Gastrocnemius medialis (tissue), 4 donors: ENCODE measurements around the gene SLC25A11. TPM values are rescaled to one million over a fixed set of nuclear protein-coding genes. Genes with fewer than 3 reads are reported as not detected.
A peak's percentile ranks its signal among the peaks of the same experiment; 100 is the strongest.

ENCODE experiments used
- ATAC-seq, 2 donors: fragments of 150-250 bp; one replicate each; pipeline ENCODE4 v1.9.1; 2016
- DNase-seq, 2 donors: peaks; one replicate each; pipeline ENCODE4 v3.0.0-alpha.2; 2019
- H3K27ac ChIP-seq, 4 donors: fragments of 200-600 bp; sonication (generic); 1 replicate in 1 of 4; 2 replicates in 3 of 4; pipeline ENCODE4 v1.5.1; 2016 to 2018; ENCODE audit warnings: mild to moderate bottlenecking in 2 of 4, moderate library complexity in 1 of 4
- H3K27me3 ChIP-seq, 3 donors: fragments of 200-600 bp; sonication (generic) in 2 of 3; 1 replicate in 1 of 3; 2 replicates in 2 of 3; pipeline versions ENCODE4 v1.5.1 to v1.6.0; 2016 to 2019; ENCODE audit warnings: mild to moderate bottlenecking in 1 of 3, moderate library complexity in 1 of 3
- H3K36me3 ChIP-seq, 2 donors: fragments of 200-600 bp; sonication (generic) in 1 of 2; one replicate each; pipeline ENCODE4 v1.5.1; 2017 to 2018
- H3K4me1 ChIP-seq, 2 donors: fragments of 200-600 bp; sonication (generic) in 1 of 2; one replicate each; pipeline ENCODE4 v1.5.1; 2016 to 2017; ENCODE audit warnings: mild to moderate bottlenecking in 2 of 2
- H3K4me3 ChIP-seq, 4 donors: fragments of 200-600 bp; sonication (generic) in 3 of 4; 1 replicate in 1 of 4; 2 replicates in 3 of 4; pipeline ENCODE4 v1.5.1; 2016 to 2019; ENCODE audit warnings: mild to moderate bottlenecking in 2 of 4
- H3K9me3 ChIP-seq, 3 donors: fragments of 200-600 bp; sonication (generic) in 2 of 3; 1 replicate in 1 of 3; 2 replicates in 2 of 3; pipeline ENCODE4 v1.5.1; 2016 to 2019
- POLR2A ChIP-seq, 2 donors: fragments of 450-650 bp; IDR thresholded peaks; one replicate each; pipeline ENCODE4 v1.6.1; 2017; ENCODE audit warnings: antibody characterized with exemption in 2 of 2, mild to moderate bottlenecking in 2 of 2, moderate library complexity in 2 of 2
- in situ Hi-C, 4 donors: fragments of 200-750 bp; cut with MboI; loops; one replicate each; pipeline versions ENCODE4 v1.15.0 to v1.8.0; 2017; ENCODE audit warnings: low sequenced_read_pairs in 4 of 4
- intact Hi-C: fragments of 100-400 bp; cut with DNase I; formaldehyde crosslinking; loops from one replicate; pipeline ENCODE4 v1.15.1; 2023; ENCODE audit warnings: low total_unique reads
- total RNA-seq, 4 donors: library from RNA; depleted of rRNA; stranded (reverse); fragments of >200 nt; gene quantifications; one replicate each; pipeline versions ENCODE4 v1.1.0 to v1.2.3, GENCODE V29; 2016
- TF ChIP-seq, protein P1 (sequence below), 5 experiments: fragments of 450-650 bp in 3 of 5; fragments of 200-600 bp in 2 of 5; sonication (generic) in 2 of 5; IDR thresholded peaks in 4 of 5; conservative IDR thresholded peaks in 1 of 5; 1 replicate in 4 of 5; 2 replicates in 1 of 5; pipeline ENCODE4 v1.5.1; 2016 to 2019; ENCODE audit warnings: antibody characterized with exemption in 5 of 5, mild to moderate bottlenecking in 3 of 5, moderate library complexity in 3 of 5

The SLC25A11 gene
- total RNA-seq, 4 donors from 2014 or later, result 52.6 to 106 (median 81.7) TPM

DNA sequence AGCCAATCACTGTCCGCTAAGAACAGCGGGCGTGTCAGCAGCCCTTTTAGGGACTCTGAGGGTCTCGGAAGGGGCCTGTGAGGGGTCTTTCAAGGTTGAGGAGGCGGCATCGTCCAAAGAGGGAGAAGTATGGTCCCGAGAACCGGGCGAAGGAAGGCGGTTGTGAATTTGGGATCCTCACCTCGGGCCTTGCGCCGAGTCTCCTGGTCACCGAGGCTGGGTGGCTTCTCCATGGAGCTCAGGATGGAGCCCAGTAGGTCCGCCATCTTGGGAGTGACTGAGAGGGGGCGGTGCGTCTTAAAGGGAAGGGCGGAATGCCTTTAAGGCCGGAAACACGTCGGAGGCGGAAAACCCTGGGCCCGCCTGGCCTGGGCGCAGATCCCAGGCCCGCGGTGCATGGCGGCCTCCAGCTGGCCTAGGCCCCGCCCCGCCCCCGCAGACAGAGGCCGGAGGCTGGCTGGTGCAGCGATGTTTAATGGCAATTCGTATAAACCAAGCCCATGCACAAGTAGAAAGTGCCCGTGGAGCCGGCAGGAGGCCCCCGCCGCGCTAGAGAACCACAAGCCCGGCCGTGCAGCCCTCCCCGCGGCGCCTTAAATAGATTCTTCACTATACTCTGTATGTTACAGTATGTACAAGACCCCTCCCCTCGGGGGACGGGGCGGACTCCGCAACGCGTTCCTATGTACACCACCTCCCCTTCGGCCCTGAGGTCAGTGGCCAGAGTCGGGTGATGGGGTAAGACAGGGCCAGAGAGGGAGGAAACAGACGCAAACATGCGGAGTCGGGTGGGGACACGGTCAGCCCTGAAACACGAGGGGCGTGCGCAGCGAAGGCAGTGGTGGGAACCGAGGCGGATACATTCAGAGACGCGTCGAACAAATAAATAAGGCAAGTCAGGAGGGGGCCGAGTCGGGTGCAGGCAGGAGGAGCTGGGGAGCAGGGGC lies 28.0 kb upstream of the SLC25A11 start, which contains the start of gene SPAG7:
Gene SPAG7, minus strand, starts transcription at position 279 of the 947 bp plus-strand sequence. Its CDS starts 13 bp downstream, at position 266.
- Histone ChIP-seq H3K4me3 (peak within 1 kb of the TSS; percentile 70 to 87 (median 75)), H3K27ac (peak within 1 kb of the TSS; percentile 88 to 95 (median 94)), H3K9me3 (no peaks in the 10 kb centered on the region), H3K27me3 (no peaks in the 10 kb centered on the region), H3K36me3 (peaks cover 0 to 30% of the 10 kb centered on the region in 2 donors), H3K4me1 (peaks cover 36 to 42% of the 10 kb centered on the region in 2 donors)
- in situ Hi-C loops (no loop called here), intact Hi-C loops (loop anchor here (1.0 to 2.0 kb wide), 3 partner anchors 19 to 27 kb away; partner anchors contain the start of genes CAMTA2, RNF167 and SLC25A11)
- DNase-seq (peak; percentile 90 to 93), ATAC-seq (peak; percentile 74 to 78)
- TF ChIP-seq POLR2A (IDR thresholded peaks at IDR 0.05), result peak; percentile 59 to 70
- TF ChIP-seq, protein P1, sequence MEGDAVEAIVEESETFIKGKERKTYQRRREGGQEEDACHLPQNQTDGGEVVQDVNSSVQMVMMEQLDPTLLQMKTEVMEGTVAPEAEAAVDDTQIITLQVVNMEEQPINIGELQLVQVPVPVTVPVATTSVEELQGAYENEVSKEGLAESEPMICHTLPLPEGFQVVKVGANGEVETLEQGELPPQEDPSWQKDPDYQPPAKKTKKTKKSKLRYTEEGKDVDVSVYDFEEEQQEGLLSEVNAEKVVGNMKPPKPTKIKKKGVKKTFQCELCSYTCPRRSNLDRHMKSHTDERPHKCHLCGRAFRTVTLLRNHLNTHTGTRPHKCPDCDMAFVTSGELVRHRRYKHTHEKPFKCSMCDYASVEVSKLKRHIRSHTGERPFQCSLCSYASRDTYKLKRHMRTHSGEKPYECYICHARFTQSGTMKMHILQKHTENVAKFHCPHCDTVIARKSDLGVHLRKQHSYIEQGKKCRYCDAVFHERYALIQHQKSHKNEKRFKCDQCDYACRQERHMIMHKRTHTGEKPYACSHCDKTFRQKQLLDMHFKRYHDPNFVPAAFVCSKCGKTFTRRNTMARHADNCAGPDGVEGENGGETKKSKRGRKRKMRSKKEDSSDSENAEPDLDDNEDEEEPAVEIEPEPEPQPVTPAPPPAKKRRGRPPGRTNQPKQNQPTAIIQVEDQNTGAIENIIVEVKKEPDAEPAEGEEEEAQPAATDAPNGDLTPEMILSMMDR (IDR thresholded peaks at IDR 0.05 in 4 of 5, conservative IDR thresholded peaks at IDR 0.05 in 1 of 5), result no peak

DNA sequence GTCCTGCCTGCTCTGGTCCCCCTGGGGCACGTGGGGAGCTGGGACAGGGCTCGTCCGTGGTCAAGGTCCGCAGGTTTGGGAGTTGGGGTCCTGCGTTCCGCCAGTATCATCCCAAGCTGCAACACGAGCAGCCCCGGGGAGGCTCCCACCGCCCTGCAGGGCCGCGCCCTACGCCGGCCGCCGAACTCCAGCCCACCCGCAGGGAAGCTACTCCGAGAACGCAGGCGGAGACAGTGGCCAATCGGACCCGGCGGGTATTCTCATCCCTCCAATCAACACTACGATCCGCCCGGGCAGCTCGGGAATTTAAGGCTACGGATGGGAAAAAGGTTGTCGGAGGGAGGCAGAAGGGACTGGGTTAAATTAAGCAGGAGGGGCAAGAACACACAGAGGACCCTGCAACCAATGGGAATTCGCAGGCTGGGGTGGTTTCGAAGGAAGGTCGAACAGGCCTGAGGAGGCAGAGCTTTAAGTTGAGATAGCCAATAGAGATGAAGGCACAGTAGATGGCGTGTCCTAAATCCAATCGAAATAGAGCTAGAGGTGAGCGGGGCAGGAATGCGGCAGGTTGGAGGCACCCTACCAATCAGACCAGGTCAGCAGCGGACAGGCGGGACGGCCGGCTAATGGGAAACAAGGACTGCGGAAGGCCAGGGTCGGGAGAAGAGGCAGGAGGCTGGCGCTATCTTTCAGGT lies 27.1 kb upstream of the SLC25A11 start:
- Histone ChIP-seq H3K27me3 (no peaks in the 10 kb centered on the region), H3K4me1 (peaks cover 27 to 34% of the 10 kb centered on the region in 2 donors), H3K9me3 (no peaks in the 10 kb centered on the region), H3K36me3 (peaks cover 0 to 22% of the 10 kb centered on the region in 2 donors), H3K4me3 (peak overlapping the region; percentile 70 to 87 (median 75)), H3K27ac (peak overlapping the region; percentile 88 to 95 (median 94))
- intact Hi-C loops (loop anchor here (1.0 to 2.0 kb wide), 3 partner anchors 18 to 26 kb away; partner anchors contain the start of genes CAMTA2, RNF167 and SLC25A11), in situ Hi-C loops (no loop called here)
- ATAC-seq (peak; percentile 85 to 90), DNase-seq (peak; percentile 100)
- TF ChIP-seq POLR2A (IDR thresholded peaks at IDR 0.05), result peak; percentile 47 to 68
- TF ChIP-seq, protein P1 (IDR thresholded peaks at IDR 0.05 in 4 of 5, conservative IDR thresholded peaks at IDR 0.05 in 1 of 5), result peak in 1 of 5 experiments; percentile 3

DNA sequence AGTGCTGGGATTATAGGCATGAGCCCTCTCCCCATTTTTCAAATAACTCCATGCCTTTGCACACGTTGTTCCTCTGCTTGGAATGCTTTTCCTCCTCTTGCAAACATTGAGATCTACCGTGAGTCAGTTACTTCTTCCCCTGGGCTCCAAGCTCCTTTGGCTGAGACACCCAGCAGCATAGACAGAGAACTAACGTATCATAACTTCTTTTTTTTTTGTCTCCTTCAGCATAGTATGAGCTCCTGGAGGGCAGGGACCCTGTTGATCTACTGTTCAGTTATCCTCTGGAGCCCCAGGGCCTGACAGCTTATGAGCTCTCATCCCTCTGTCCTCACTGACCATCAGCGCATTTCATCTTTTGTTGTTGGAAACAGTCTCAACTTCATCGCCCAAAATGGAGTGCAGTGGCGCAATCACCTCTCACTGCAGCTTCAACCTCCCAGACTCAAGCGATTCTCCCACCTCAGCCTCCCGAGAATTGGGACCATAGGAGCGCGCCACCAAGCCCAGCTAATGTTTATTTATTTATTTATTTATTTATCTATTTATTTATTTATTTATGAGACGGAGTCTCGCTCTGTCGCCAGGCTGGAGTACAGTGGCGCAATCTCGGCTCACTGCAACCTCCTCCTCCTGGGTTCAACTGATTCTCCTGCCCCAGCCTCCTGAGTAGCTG lies 25.6 kb upstream of the SLC25A11 start:
- Histone ChIP-seq H3K9me3 (no peaks in the 10 kb centered on the region), H3K4me1 (peaks cover 27 to 33% of the 10 kb centered on the region in 2 donors), H3K4me3 (no peak overlapping the region), H3K36me3 (peaks cover 0 to 20% of the 10 kb centered on the region in 2 donors), H3K27ac (peak overlapping the region; percentile 88 to 95 (median 94)), H3K27me3 (no peaks in the 10 kb centered on the region)
- TF ChIP-seq POLR2A (IDR thresholded peaks at IDR 0.05), result no peak
- TF ChIP-seq, protein P1 (IDR thresholded peaks at IDR 0.05 in 4 of 5, conservative IDR thresholded peaks at IDR 0.05 in 1 of 5), result no peak
- in situ Hi-C loops, result no loop called here
- no peak for ATAC-seq
- no peak for DNase-seq
- intact Hi-C loops, result no loop called here

DNA sequence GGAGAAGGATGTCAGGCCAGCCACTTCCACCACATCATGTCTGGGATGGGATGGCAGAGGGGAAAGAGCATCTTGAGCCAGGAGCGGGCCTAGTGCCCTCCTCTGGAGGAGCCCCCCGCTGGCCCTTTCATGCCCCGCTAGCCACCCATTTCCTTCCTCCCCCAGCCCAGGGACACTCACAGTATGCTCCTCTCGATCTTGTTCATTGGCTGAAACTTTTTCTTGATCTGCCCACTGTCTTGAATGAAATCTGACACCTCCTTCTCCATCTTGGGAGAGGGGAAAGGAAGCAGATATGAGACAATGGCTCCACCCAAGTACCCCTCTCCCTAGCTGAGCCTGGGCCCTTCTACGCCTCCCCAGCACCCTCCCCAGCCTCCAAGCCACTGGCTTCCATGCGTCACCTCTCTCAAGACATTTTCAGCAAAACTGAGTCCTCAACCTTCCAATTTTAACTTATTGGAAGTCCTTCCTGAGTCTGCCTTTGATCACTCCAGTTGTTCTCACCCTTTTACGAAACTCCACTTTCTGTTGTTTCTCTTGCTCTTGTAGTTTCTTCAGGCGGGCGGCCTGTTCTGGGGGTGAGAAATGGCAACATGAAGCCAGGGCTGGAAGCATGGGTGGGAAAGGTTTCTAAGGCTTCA lies 20.6 kb upstream of the SLC25A11 start:
- Histone ChIP-seq H3K4me1 (peaks cover 8 to 25% of the 10 kb centered on the region in 2 donors), H3K9me3 (no peaks in the 10 kb centered on the region), H3K36me3 (peaks cover 0 to 21% of the 10 kb centered on the region in 2 donors), H3K27ac (peak overlapping the region in 2 of 4 donors; percentile 64 to 100), H3K4me3 (no peak overlapping the region), H3K27me3 (no peaks in the 10 kb centered on the region)
- TF ChIP-seq POLR2A (IDR thresholded peaks at IDR 0.05), result no peak
- TF ChIP-seq, protein P1 (IDR thresholded peaks at IDR 0.05 in 4 of 5, conservative IDR thresholded peaks at IDR 0.05 in 1 of 5), result no peak
- intact Hi-C loops, result no loop called here
- DNase-seq, result no peak
- in situ Hi-C loops, result no loop called here
- no peak for ATAC-seq
